A673 (cell line): Measurements from ENCODE around the gene SUPT4H1. TPM values are rescaled to one million over a fixed set of nuclear protein-coding genes. Genes with fewer than 3 reads are reported as not detected.

Experiments used
- BruUV-seq: library from RNA; stranded (reverse); fragments of 400-500 nt; replicated peaks from 2 replicates; lab custom pipeline; 2021; lab: Mats Ljungman, UMichigan
- CTCF ChIA-PET: fragments of 300-600 bp; sonication (Branson Sonifier 250); formaldehyde crosslinking; loops from one replicate; lab custom pipeline; 2022; ENCODE audit warnings: antibody characterized with exemption; lab: Charles Lee
- POLR2A ChIA-PET: fragments of 300-600 bp; sonication (Branson Sonifier 250); formaldehyde crosslinking; loops from one replicate; lab custom pipeline; 2022; ENCODE audit warnings: antibody characterized with exemption; ENCODE audit not compliant: low non-redundant PET; lab: Charles Lee
- DNase-seq: peaks from one replicate; pipeline ENCODE4 v3.0.0-alpha.2; 2015; ENCODE audit warnings: low spot score
- H3K27ac ChIP-seq: fragments of 200-600 bp; sonication (generic); 2 replicates; pipeline ENCODE4 v1.5.1; 2016; ENCODE audit warnings: mixed run types, low read depth, mild to moderate bottlenecking, mixed read lengths, antibody characterized with exemption, low read length; ENCODE audit not compliant: poor library complexity, severe bottlenecking
- H3K27me3 ChIP-seq: fragments of 200-600 bp; sonication (generic); replicated peaks from 2 replicates; pipeline ENCODE4 v1.6.1; 2017; ENCODE audit warnings: mixed run types, low read depth, mild to moderate bottlenecking, mixed read lengths, antibody characterized with exemption, low read length; ENCODE audit not compliant: insufficient read depth, poor library complexity
- H3K36me3 ChIP-seq: fragments of 200-600 bp; sonication (generic); 2 replicates; pipeline ENCODE4 v1.6.1; 2016; ENCODE audit warnings: mixed run types, mild to moderate bottlenecking, mixed read lengths, antibody characterized with exemption, low read length; ENCODE audit not compliant: insufficient read depth, poor library complexity, severe bottlenecking
- H3K4me1 ChIP-seq: fragments of 200-600 bp; sonication (generic); 2 replicates; pipeline ENCODE4 v1.6.1; 2017; ENCODE audit warnings: mixed run types, mild to moderate bottlenecking, mixed read lengths, antibody characterized with exemption, low read length; ENCODE audit not compliant: insufficient read depth, poor library complexity, severe bottlenecking
- H3K4me3 ChIP-seq: fragments of 200-600 bp; sonication (generic); 2 replicates; pipeline ENCODE4 v1.5.1; 2016; ENCODE audit warnings: low read depth, mixed run types, mild to moderate bottlenecking, mixed read lengths, low read length; ENCODE audit not compliant: poor library complexity, severe bottlenecking
- H3K9me3 ChIP-seq: fragments of 200-600 bp; sonication (generic); 2 replicates; pipeline ENCODE4 v1.6.1; 2016; ENCODE audit warnings: mixed run types, low read depth, mild to moderate bottlenecking, mixed read lengths, antibody characterized with exemption, low read length; ENCODE audit not compliant: poor library complexity, severe bottlenecking
- EZH2 ChIP-seq: fragments of 200-600 bp; sonication (generic); IDR thresholded peaks from 2 replicates; pipeline ENCODE4 v1.6.1; 2017; ENCODE audit warnings: borderline replicate concordance, low read depth, mild to moderate bottlenecking, mixed read lengths, antibody characterized with exemption, low read length; ENCODE audit not compliant: poor library complexity, severe bottlenecking
- intact Hi-C: fragments of 100-400 bp; cut with micrococcal nuclease; formaldehyde crosslinking; loops from one replicate; pipeline ENCODE4 v1.10.0; 2022; ENCODE audit not compliant: unreplicated experiment
- microRNA-seq: library from miRNA; unstranded; fragments of <30 nt; microRNA quantifications from one replicate; pipeline ENCODE4 v1.2.0, GENCODE V29; 2021
- total RNA-seq: library from RNA; stranded (reverse); gene quantifications from 2 replicates; pipeline ENCODE4 v1.2.3, GENCODE V29; 2021
- TF ChIP-seq, protein P1 (sequence below): fragments of 300-800, 200-600 bp; sonication (generic); conservative IDR thresholded peaks from 2 replicates; pipeline ENCODE4 v1.5.1; 2017; ENCODE audit warnings: low read depth, mild to moderate bottlenecking, antibody characterized with exemption, low read length, moderate library complexity, mixed read lengths

SUPT4H1 gene
- total RNA-seq, 1 experiment from 2014 or later = 106 TPM

- H3K4me3 ChIP-seq = no peak overlapping the region
- ChIA-PET POLR2A (no interaction called here), CTCF (no interaction called here)
- no TSS peak for BruUV-seq
- peaks cover 13% of the 10 kb centered on the region for H3K27me3 ChIP-seq
- no peak for TF ChIP-seq EZH2
- TF ChIP-seq, protein P1, sequence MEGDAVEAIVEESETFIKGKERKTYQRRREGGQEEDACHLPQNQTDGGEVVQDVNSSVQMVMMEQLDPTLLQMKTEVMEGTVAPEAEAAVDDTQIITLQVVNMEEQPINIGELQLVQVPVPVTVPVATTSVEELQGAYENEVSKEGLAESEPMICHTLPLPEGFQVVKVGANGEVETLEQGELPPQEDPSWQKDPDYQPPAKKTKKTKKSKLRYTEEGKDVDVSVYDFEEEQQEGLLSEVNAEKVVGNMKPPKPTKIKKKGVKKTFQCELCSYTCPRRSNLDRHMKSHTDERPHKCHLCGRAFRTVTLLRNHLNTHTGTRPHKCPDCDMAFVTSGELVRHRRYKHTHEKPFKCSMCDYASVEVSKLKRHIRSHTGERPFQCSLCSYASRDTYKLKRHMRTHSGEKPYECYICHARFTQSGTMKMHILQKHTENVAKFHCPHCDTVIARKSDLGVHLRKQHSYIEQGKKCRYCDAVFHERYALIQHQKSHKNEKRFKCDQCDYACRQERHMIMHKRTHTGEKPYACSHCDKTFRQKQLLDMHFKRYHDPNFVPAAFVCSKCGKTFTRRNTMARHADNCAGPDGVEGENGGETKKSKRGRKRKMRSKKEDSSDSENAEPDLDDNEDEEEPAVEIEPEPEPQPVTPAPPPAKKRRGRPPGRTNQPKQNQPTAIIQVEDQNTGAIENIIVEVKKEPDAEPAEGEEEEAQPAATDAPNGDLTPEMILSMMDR = no peak
- no peaks in the 10 kb centered on the region for H3K36me3 ChIP-seq
- H3K27ac ChIP-seq = no peak overlapping the region
- H3K9me3 ChIP-seq = no peaks in the 10 kb centered on the region
- DNase-seq = no peak
- intact Hi-C loops = loop anchor here (5.0 kb wide), 1 partner anchor 145 kb away; no protein-coding TSS in a partner anchor
- no peaks in the 10 kb centered on the region for H3K4me1 ChIP-seq
These were observed 49.7 kb downstream of the SUPT4H1 start for GRCh38 chr17:58302171-58302918.

- no peaks in the 10 kb centered on the region for H3K9me3 ChIP-seq
These were observed 50.4 kb downstream of the SUPT4H1 start for GRCh38 chr17:58301504-58302150.

DNA sequence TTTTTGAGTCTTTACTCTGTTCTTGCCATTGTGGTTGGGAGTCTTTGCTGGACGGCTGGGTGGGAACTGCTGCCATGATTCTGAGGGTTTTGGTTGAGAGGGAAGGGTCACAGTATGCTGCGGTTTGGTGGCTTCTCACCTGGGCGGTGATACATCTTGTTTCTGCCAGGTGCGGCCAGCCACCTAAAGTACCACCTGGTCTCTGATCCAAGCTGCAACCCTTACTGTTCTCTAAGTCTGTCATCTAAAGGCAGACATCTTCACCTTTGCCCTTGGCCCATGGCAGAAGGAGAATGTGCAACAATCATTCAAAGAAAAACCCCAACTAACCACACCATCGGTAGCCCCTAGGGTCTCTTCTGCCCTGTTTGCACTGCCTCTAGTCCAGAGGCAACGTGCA lies 51.7 kb downstream of the SUPT4H1 start:
- no TSS peak for BruUV-seq
- Histone ChIP-seq H3K9me3 (no peaks in the 10 kb centered on the region), H3K27me3 (peaks cover 22% of the 10 kb centered on the region), H3K36me3 (no peaks in the 10 kb centered on the region), H3K27ac (no peak overlapping the region), H3K4me3 (no peak overlapping the region), H3K4me1 (no peaks in the 10 kb centered on the region)
- intact Hi-C loops = loop anchor here (5.0 kb wide), 1 partner anchor 147 kb away; no protein-coding TSS in a partner anchor
- CTCF ChIA-PET = no interaction called here
- TF ChIP-seq, protein P1 = no peak
- TF ChIP-seq EZH2 = no peak
- POLR2A ChIA-PET = no interaction called here
- no peak for DNase-seq

More at GRCh38 chr17:58301504-58302150, 50.4 kb downstream of the SUPT4H1 start:
- Histone ChIP-seq H3K4me3 (no peak overlapping the region), H3K27ac (no peak overlapping the region), H3K36me3 (no peaks in the 10 kb centered on the region), H3K27me3 (peaks cover 13% of the 10 kb centered on the region), H3K4me1 (no peaks in the 10 kb centered on the region)
- intact Hi-C loops = loop anchor here (5.0 kb wide), 1 partner anchor 146 kb away; no protein-coding TSS in a partner anchor
- ChIA-PET POLR2A (no interaction called here), CTCF (no interaction called here)
- no peak for DNase-seq
- no peak for TF ChIP-seq EZH2
- TF ChIP-seq, protein P1 = no peak
- no TSS peak for BruUV-seq

Small RNA genes lying within 50 kb of the gene (microRNA-seq; reads per million reads assigned to microRNA genes)
- not detected for gene MIR4736

Other genes starting within 250 kb of the SUPT4H1 start
- not detected in 2 replicates for gene OR4D1, start 203.8 kb downstream of the SUPT4H1 start, total RNA-seq
- gene OR4D2, start 185.2 kb downstream of the SUPT4H1 start, total RNA-seq = not detected in 2 replicates
- gene EPX, start 159.5 kb downstream of the SUPT4H1 start, total RNA-seq = not detected in 2 replicates
- 28.1 and 38.7 TPM in 2 replicates for gene MKS1, start 132.9 kb downstream of the SUPT4H1 start, total RNA-seq
- gene LPO, start 113.6 kb downstream of the SUPT4H1 start, total RNA-seq = 0.34 TPM in 1 of 2 replicates, not detected in the other
- gene MPO, start 71.3 kb downstream of the SUPT4H1 start, total RNA-seq = not detected in 2 replicates
- 0.21 and 0.24 TPM in 2 replicates for gene TSPOAP1, start 23.4 kb downstream of the SUPT4H1 start, total RNA-seq
- 0.04 TPM in 1 of 2 replicates, not detected in the other for gene RNF43, start 65.3 kb upstream of the SUPT4H1 start, total RNA-seq
- 0.06 and 0.17 TPM in 2 replicates for gene HSF5, start 136.2 kb upstream of the SUPT4H1 start, total RNA-seq
- 79.4 and 81.9 TPM in 2 replicates for gene MTMR4, start 162.4 kb upstream of the SUPT4H1 start, total RNA-seq